ENCODE results near the gene DKK1. TPM values are rescaled to one million over a fixed set of nuclear protein-coding genes. Genes with fewer than 3 reads are reported as not detected.

Gene DKK1, protein sequence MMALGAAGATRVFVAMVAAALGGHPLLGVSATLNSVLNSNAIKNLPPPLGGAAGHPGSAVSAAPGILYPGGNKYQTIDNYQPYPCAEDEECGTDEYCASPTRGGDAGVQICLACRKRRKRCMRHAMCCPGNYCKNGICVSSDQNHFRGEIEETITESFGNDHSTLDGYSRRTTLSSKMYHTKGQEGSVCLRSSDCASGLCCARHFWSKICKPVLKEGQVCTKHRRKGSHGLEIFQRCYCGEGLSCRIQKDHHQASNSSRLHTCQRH
- 1 to 10 TPM in 1 of 2 donors, not detected in 1; 3.7 TPM for total RNA-seq

DNA sequence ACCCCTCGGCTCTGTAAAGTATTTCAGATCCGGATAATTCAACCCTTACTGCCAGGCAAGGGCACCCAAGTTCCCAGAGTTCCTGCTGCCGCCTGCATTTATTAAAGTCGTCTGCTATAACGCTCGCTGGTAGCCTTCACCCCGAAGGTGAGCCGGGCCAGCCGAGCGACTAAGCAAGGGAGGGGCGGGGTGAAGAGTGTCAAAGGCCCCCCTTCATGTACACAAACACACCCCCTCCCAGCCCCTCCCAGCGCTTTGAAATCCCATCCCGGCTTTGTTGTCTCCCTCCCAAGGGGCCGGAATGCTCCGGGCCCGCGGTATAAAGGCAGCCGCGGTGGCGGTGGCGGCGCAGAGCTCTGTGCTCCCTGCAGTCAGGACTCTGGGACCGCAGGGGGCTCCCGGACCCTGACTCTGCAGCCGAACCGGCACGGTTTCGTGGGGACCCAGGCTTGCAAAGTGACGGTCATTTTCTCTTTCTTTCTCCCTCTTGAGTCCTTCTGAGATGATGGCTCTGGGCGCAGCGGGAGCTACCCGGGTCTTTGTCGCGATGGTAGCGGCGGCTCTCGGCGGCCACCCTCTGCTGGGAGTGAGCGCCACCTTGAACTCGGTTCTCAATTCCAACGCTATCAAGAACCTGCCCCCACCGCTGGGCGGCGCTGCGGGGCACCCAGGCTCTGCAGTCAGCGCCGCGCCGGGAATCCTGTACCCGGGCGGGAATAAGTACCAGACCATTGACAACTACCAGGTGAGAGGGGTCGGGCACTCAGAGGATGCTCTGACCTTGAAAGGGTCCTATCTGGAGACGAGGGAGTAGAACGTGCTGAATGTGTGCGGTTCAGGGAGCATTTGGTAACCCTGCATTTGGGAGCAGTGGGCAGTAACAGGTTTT, at the start of gene DKK1:
DKK1 (plus strand) TSS at position 349 of the 889 bp plus-strand sequence; CDS start at position 503, 154 bp downstream.
- H3K27me3 ChIP-seq, result no peaks in the 10 kb centered on the region
- DNase-seq (ENCODE audit: low spot score), result peak; percentile 62
- H3K4me1 ChIP-seq, result peaks cover 0 to 21% of the 10 kb centered on the region in 2 donors

DNA sequence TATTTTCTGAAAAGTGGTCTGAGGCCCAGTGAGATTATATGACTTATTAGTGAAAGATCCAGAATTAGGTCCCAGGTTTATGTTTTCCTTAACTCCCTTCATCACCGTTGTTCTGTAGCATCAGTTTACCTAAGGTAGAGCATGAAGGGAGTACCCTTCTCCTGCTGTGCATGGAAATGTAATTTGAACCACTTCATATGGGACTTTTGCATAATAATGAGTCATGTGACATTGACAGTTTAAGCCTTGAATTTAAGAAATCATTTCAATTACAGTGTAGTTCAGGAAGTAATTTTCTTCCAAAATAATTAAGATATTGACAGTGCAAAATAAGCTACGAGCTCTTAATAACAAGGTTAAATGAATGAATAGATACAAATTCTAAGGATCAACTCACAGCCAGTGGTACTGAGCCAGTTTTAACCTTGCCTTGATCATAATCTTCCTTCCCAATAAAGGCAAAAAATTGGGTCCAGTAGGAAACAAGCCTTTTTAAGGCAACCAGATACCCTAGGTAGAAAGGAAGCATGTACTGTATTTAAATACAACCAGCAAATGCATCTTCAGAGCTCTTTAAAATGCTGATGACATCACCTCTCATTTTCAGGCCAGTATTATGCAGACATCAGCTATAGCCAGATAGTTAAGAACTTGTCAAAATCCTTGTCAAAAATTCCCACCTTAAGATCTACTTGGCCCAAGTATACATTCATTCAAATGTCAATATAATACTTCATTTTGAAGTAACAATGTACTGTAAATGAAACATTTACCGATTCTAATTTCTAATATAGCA, 48.8 kb upstream of the DKK1 start:
- H3K4me3 ChIP-seq, result no peak overlapping the region
- no peaks in the 10 kb centered on the region for H3K36me3 ChIP-seq
- no peaks in the 10 kb centered on the region for H3K4me1 ChIP-seq
- DNase-seq (ENCODE audit: low spot score), result no peak
- H3K9me3 ChIP-seq, result no peaks in the 10 kb centered on the region
- no peak for TF ChIP-seq CTCF (IDR thresholded peaks at IDR 0.05)
- H3K27me3 ChIP-seq, result no peaks in the 10 kb centered on the region
- no peak overlapping the region for H3K27ac ChIP-seq

More for the DNA sequence above, at the start of gene DKK1:
- no peaks in the 10 kb centered on the region for H3K9me3 ChIP-seq
- peak within 1 kb of the TSS; percentile 20 to 46 for H3K4me3 ChIP-seq
- no peak within 1 kb of the TSS for H3K27ac ChIP-seq
- TF ChIP-seq CTCF (IDR thresholded peaks at IDR 0.05), result peak; percentile 61 to 71
- no peaks in the 10 kb centered on the region for H3K36me3 ChIP-seq

- H3K9me3 ChIP-seq, result no peaks in the 10 kb centered on the region
- no peak overlapping the region for H3K27ac ChIP-seq
- H3K27me3 ChIP-seq, result no peaks in the 10 kb centered on the region
- no peak for DNase-seq (ENCODE audit: low spot score)
- H3K4me3 ChIP-seq, result no peak overlapping the region
- TF ChIP-seq CTCF (IDR thresholded peaks at IDR 0.05), result no peak
- H3K4me1 ChIP-seq, result no peaks in the 10 kb centered on the region
- peaks cover 1% of the 10 kb centered on the region for H3K36me3 ChIP-seq
Measured at GRCh38 chr10:52266858-52267257, 47.2 kb upstream of the DKK1 start.

GRCh38 chr10:52268790-52269189, 45.3 kb upstream of the DKK1 start:
- Histone ChIP-seq H3K9me3 (no peaks in the 10 kb centered on the region), H3K4me1 (no peaks in the 10 kb centered on the region), H3K27me3 (no peaks in the 10 kb centered on the region), H3K36me3 (peaks cover 7% of the 10 kb centered on the region), H3K4me3 (no peak overlapping the region), H3K27ac (no peak overlapping the region)
- TF ChIP-seq CTCF (IDR thresholded peaks at IDR 0.05), result no peak
- DNase-seq (ENCODE audit: low spot score), result no peak

GRCh38 chr10:52269233-52269632, 44.8 kb upstream of the DKK1 start:
- H3K27me3 ChIP-seq, result no peaks in the 10 kb centered on the region
- no peaks in the 10 kb centered on the region for H3K9me3 ChIP-seq
- no peak for DNase-seq (ENCODE audit: low spot score)
- H3K36me3 ChIP-seq, result peaks cover 7% of the 10 kb centered on the region
- no peak overlapping the region for H3K27ac ChIP-seq
- no peaks in the 10 kb centered on the region for H3K4me1 ChIP-seq
- TF ChIP-seq CTCF (IDR thresholded peaks at IDR 0.05), result no peak
- H3K4me3 ChIP-seq, result no peak overlapping the region

Measured in right atrium auricular region (tissue), 2 donors.